NCI-H2196 treated with DMSO at 0.1 percent for 48 hours (cell line): ENCODE data around the gene ZBED4.

Experiments
- DNase-seq: peaks from one replicate; lab custom pipeline; 2025; ENCODE audit not compliant: unreplicated experiment; lab: John Stamatoyannopoulos, UW

Gene ZBED4

GRCh38 chr22:49934160-49934890 lies 80.7 kb downstream of the ZBED4 start:
- no peak for DNase-seq

- peak; percentile 18 for DNase-seq
These were observed 81.4 kb downstream of the ZBED4 start for GRCh38 chr22:49934891-49935557.

GRCh38 chr22:49935561-49935960 lies 81.9 kb downstream of the ZBED4 start:
- DNase-seq: no peak

GRCh38 chr22:49936018-49936972 lies 82.7 kb downstream of the ZBED4 start:
- DNase-seq: peak; percentile 47

- DNase-seq: no peak
These were observed 83.5 kb downstream of the ZBED4 start for GRCh38 chr22:49936973-49937757.

GRCh38 chr22:49937758-49938564 lies 84.3 kb downstream of the ZBED4 start:
- no peak for DNase-seq

GRCh38 chr22:49938565-49939136 lies 85.0 kb downstream of the ZBED4 start:
- DNase-seq: no peak
